Activated CD8-positive, alpha-beta T cell treated with anti-CD3 and anti-CD28 coated beads, Interleukin-2, amount 10 ng/mL, durations not matched to agents 7 days and 5 days (primary cell): ENCODE results near the gene SCPEP1. TPM values are rescaled to one million over a fixed set of nuclear protein-coding genes. Genes with fewer than 3 reads are reported as not detected.
A peak's percentile ranks its signal among the peaks of the same experiment; 100 is the strongest.

Source experiments
- ATAC-seq: fragments of 150-1000 bp; cut with Tn5 transposase; one replicate; pipeline ENCODE4 v1.10.0; 2021; ENCODE audit warnings: moderate library complexity
- CTCF ChIA-PET: fragments of 350-600 bp; sonication (Branson Sonifier 250); formaldehyde crosslinking; loops from one replicate; lab custom pipeline; 2021; ENCODE audit warnings: antibody characterized with exemption; lab: Charles Lee
- POLR2A ChIA-PET: fragments of 350-600 bp; sonication (Branson Sonifier 250); formaldehyde crosslinking; loops from one replicate; lab custom pipeline; 2021; ENCODE audit warnings: antibody characterized with exemption; lab: Charles Lee
- DNase-seq: peaks from one replicate; pipeline ENCODE4 v3.0.0-alpha.2; 2020
- H3K27ac Mint-ChIP-seq: one replicate; pipeline ENCODE4 v1.8.0; 2021; ENCODE audit warnings: mild to moderate bottlenecking, mixed read lengths
- H3K27me3 Mint-ChIP-seq: one replicate; pipeline ENCODE4 v1.8.0; 2021; ENCODE audit warnings: low read depth, mixed read lengths
- H3K36me3 Mint-ChIP-seq: one replicate; pipeline ENCODE4 v1.8.0; 2021; ENCODE audit warnings: low read depth, mixed read lengths
- H3K4me1 Mint-ChIP-seq: one replicate; pipeline ENCODE4 v1.8.0; 2021; ENCODE audit warnings: low read depth, mixed read lengths
- H3K4me3 Mint-ChIP-seq: one replicate; pipeline ENCODE4 v1.8.0; 2021; ENCODE audit warnings: mild to moderate bottlenecking, mixed read lengths
- H3K9me3 Mint-ChIP-seq: one replicate; pipeline ENCODE4 v1.8.0; 2022; ENCODE audit warnings: mixed read lengths; ENCODE audit not compliant: insufficient read depth
- total RNA-seq, 2 experiments: library from RNA; stranded (reverse); gene quantifications; one replicate each; pipeline ENCODE4 v1.2.3, GENCODE V29; 2021

The SCPEP1 gene, protein sequence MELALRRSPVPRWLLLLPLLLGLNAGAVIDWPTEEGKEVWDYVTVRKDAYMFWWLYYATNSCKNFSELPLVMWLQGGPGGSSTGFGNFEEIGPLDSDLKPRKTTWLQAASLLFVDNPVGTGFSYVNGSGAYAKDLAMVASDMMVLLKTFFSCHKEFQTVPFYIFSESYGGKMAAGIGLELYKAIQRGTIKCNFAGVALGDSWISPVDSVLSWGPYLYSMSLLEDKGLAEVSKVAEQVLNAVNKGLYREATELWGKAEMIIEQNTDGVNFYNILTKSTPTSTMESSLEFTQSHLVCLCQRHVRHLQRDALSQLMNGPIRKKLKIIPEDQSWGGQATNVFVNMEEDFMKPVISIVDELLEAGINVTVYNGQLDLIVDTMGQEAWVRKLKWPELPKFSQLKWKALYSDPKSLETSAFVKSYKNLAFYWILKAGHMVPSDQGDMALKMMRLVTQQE
- 10 to 100 TPM; 13.4 to 13.7 TPM for total RNA-seq

DNA sequence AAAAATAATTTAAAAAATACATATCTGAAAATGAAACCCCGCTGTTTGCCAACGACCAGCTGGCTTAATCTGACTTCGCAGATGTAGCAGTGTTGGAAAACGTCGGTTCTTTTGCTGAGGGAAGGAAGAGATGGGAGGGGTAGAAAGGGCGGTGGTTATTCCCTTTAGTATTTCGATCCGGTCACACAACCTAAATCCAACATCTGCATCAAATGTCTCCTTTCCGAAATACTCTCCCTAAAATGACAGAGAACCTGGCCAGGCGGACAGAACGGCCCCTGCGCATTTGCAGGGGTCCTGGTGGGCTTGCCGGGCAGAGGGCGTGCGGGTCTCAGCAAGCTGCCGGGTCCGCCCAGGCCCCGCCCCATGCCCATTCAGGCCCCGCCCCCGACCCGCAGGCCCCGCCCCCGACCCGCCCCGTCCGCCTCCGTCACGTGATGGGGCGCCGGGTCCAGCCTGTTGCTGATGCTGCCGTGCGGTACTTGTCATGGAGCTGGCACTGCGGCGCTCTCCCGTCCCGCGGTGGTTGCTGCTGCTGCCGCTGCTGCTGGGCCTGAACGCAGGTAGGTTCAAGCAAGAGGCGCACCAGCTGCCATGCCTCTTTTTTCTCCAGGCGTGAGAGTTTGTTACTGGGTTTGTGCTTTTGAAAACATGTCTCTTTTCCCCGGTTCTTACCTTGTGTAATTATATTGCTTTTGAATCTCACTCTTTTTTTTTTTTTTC lies at the start of gene SCPEP1:
SCPEP1 (plus strand) TSS at position 459 of the 723 bp plus-strand sequence; CDS start at position 488, 29 bp downstream.
- peak; percentile 83 for DNase-seq
- Mint-ChIP-seq H3K36me3 (no peaks in the 10 kb centered on the region), H3K4me1 (peaks cover 24% of the 10 kb centered on the region), H3K9me3 (no peaks in the 10 kb centered on the region), H3K4me3 (peak within 1 kb of the TSS; percentile 89), H3K27me3 (peaks cover 23% of the 10 kb centered on the region), H3K27ac (peak within 1 kb of the TSS; percentile 89)
- POLR2A ChIA-PET: interaction anchor here (0.7 to 1.3 kb wide), 3 partner anchors 17 to 64 kb away, joined by 3 read pairs; partner anchors contain the start of genes COIL and TRIM25
- peak; percentile 96 for ATAC-seq
- CTCF ChIA-PET: interaction anchor here (0.9 to 3.1 kb wide), 3 partner anchors 16 to 158 kb away, joined by 3 to 15 read pairs (median 3); partner anchors contain the start of gene COIL

DNA sequence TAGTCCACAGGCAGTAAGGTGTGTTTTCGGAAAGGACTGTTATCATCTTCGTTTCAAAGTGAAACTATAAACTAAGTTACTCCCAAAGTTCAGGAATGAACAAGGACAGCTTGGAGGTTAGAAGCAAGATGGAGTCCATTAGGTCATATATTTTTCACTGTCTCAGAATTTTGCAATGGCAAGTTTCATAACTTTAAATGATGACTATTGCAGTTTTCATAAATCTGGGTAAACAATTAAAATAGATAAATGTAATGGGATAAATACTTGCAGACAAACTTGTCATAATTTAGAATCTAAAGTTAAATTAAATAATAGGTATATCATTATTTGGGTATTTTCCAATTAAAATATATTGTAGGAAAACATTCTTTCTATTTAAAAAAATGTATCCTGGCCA lies 49.3 kb upstream of the SCPEP1 start:
- CTCF ChIA-PET: no interaction called here
- peaks cover 3% of the 10 kb centered on the region for H3K27me3 Mint-ChIP-seq
- peaks cover 1% of the 10 kb centered on the region for H3K4me1 Mint-ChIP-seq
- ATAC-seq (no peak), DNase-seq (no peak)
- POLR2A ChIA-PET: interaction anchor here (1.8 kb wide), 1 partner anchor 15 kb away, joined by 7 read pairs; the partner anchor contains the start of gene TRIM25
- no peak overlapping the region for H3K4me3 Mint-ChIP-seq
- peaks cover 27% of the 10 kb centered on the region for H3K9me3 Mint-ChIP-seq
- no peak overlapping the region for H3K27ac Mint-ChIP-seq
- H3K36me3 Mint-ChIP-seq: peaks cover 27% of the 10 kb centered on the region

GRCh38 chr17:56929362-56929969 lies 48.5 kb upstream of the SCPEP1 start:
- CTCF ChIA-PET: interaction anchor here (0.7 to 1.3 kb wide), 2 partner anchors 10 to 108 kb away, joined by 3 to 7 read pairs; no protein-coding TSS in a partner anchor
- no peak overlapping the region for H3K27ac Mint-ChIP-seq
- DNase-seq: no peak
- POLR2A ChIA-PET: interaction anchor here (1.8 kb wide), 1 partner anchor 16 kb away, joined by 7 read pairs; the partner anchor contains the start of gene TRIM25
- peaks cover 27% of the 10 kb centered on the region for H3K9me3 Mint-ChIP-seq
- no peak for ATAC-seq
- peaks cover 36% of the 10 kb centered on the region for H3K36me3 Mint-ChIP-seq
- no peaks in the 10 kb centered on the region for H3K27me3 Mint-ChIP-seq
- peaks cover 10% of the 10 kb centered on the region for H3K4me1 Mint-ChIP-seq
- H3K4me3 Mint-ChIP-seq: no peak overlapping the region

GRCh38 chr17:56930739-56931337 lies 47.1 kb upstream of the SCPEP1 start:
- H3K4me1 Mint-ChIP-seq: peaks cover 18% of the 10 kb centered on the region
- ChIA-PET CTCF (no interaction called here), POLR2A (no interaction called here)
- H3K36me3 Mint-ChIP-seq: peaks cover 43% of the 10 kb centered on the region
- no peak overlapping the region for H3K27ac Mint-ChIP-seq
- DNase-seq (no peak), ATAC-seq (no peak)
- no peak overlapping the region for H3K4me3 Mint-ChIP-seq
- no peaks in the 10 kb centered on the region for H3K27me3 Mint-ChIP-seq
- peaks cover 27% of the 10 kb centered on the region for H3K9me3 Mint-ChIP-seq

DNA sequence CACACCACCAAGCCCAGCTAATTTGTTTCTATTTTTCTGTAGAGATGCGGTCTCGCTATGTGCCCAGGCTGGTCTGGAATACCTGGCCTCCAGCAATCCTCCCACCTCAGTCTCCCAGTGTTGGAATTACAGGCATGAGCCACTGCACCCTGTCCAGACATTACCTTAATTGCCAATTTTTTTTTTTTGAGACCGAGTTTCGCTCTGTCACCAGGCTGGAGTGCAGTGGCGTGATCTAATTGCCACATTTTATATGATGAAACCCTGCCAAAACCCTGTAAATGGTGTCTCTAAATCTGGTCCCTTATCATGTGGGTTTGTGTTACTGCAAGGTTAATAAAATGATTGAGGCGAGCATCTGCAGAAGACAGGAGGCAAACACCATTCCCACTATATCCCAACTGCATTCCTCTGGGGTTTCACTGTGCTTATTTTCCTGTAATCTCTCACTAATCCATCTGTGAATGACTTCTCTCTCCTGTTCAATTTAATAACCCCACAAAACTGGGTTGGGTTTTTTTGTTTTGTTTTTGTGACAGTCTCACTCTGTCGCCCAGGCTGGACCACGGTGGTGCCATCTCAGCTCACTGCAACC lies 44.7 kb upstream of the SCPEP1 start:
- no peak for ATAC-seq
- peaks cover 31% of the 10 kb centered on the region for H3K4me1 Mint-ChIP-seq
- no peaks in the 10 kb centered on the region for H3K27me3 Mint-ChIP-seq
- ChIA-PET CTCF (interaction anchor here (0.6 to 1.2 kb wide), 3 partner anchors 10 to 114 kb away, joined by 3 read pairs; partner anchors contain the start of gene TRIM25), POLR2A (interaction anchor here (2.9 kb wide), 1 partner anchor 20 kb away, joined by 17 read pairs; the partner anchor contains the start of gene TRIM25)
- no peak for DNase-seq
- H3K36me3 Mint-ChIP-seq: peaks cover 62% of the 10 kb centered on the region
- H3K27ac Mint-ChIP-seq: no peak overlapping the region
- H3K9me3 Mint-ChIP-seq: peaks cover 23% of the 10 kb centered on the region
- no peak overlapping the region for H3K4me3 Mint-ChIP-seq

- Mint-ChIP-seq H3K4me3 (no peak overlapping the region), H3K27me3 (no peaks in the 10 kb centered on the region), H3K4me1 (peaks cover 35% of the 10 kb centered on the region), H3K36me3 (peaks cover 68% of the 10 kb centered on the region), H3K9me3 (peaks cover 23% of the 10 kb centered on the region), H3K27ac (peak overlapping the region; percentile 57)
- ATAC-seq (no peak), DNase-seq (no peak)
- POLR2A ChIA-PET: interaction anchor here (2.9 kb wide), 1 partner anchor 20 kb away, joined by 17 read pairs; the partner anchor contains the start of gene TRIM25
- CTCF ChIA-PET: interaction anchor here (0.6 to 1.2 kb wide), 3 partner anchors 10 to 114 kb away, joined by 3 read pairs; partner anchors contain the start of gene TRIM25
Measured at GRCh38 chr17:56933868-56934267, 44.1 kb upstream of the SCPEP1 start.

GRCh38 chr17:56934280-56934679 lies 43.7 kb upstream of the SCPEP1 start:
- Mint-ChIP-seq H3K27ac (peak overlapping the region; percentile 57), H3K36me3 (peaks cover 68% of the 10 kb centered on the region), H3K4me3 (no peak overlapping the region), H3K4me1 (peaks cover 35% of the 10 kb centered on the region), H3K27me3 (no peaks in the 10 kb centered on the region), H3K9me3 (peaks cover 23% of the 10 kb centered on the region)
- ChIA-PET POLR2A (interaction anchor here (2.9 kb wide), 1 partner anchor 21 kb away, joined by 17 read pairs; the partner anchor contains the start of gene TRIM25), CTCF (interaction anchor here (0.6 to 0.9 kb wide), 2 partner anchors 20 to 115 kb away, joined by 3 read pairs; partner anchors contain the start of gene TRIM25)
- DNase-seq: peak; percentile 59
- ATAC-seq: peak; percentile 71

- CTCF ChIA-PET: interaction anchor here (1.2 kb wide), 1 partner anchor 155 kb away, joined by 3 read pairs; no protein-coding TSS in a partner anchor
- no peak for DNase-seq
- Mint-ChIP-seq H3K4me3 (no peak overlapping the region), H3K4me1 (peaks cover 36% of the 10 kb centered on the region), H3K27ac (no peak overlapping the region), H3K27me3 (no peaks in the 10 kb centered on the region), H3K36me3 (peaks cover 68% of the 10 kb centered on the region), H3K9me3 (peaks cover 13% of the 10 kb centered on the region)
- ATAC-seq: no peak
- POLR2A ChIA-PET: interaction anchor here (3.0 kb wide), 1 partner anchor 22 kb away, joined by 15 read pairs; the partner anchor contains the start of gene TRIM25
Measured at GRCh38 chr17:56935461-56935860, 42.5 kb upstream of the SCPEP1 start.

DNA sequence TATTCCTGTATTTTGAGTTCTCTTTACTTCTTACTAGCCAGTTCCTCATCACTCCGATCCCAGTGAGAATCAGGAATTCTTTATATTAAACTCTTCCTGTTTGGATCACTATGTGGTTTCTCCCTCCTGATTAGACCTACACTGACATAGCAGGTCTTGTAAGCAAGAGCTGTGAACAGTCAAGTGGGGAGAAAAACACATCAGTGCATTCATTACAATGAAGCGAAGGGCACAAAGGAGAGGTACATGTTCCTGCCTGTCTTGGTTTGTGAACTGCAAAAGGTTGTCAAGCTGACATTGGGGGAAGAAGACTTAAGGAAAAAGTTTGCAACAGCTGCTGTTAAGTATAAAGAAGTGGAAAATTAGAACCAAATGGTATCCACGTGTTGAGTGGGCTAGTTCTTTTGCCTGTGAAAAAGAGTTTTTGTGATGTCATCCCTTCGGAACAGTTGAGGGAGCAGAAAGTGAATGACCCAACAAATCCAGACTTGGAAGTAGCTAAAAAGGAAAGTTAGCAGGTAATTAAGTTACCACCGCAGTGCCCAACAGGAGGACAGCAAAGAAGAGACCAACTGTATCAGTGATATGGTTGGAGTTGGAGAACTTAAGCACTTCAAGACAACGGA lies 41.1 kb upstream of the SCPEP1 start:
- no peaks in the 10 kb centered on the region for H3K27me3 Mint-ChIP-seq
- ChIA-PET POLR2A (interaction anchor here (3.0 kb wide), 1 partner anchor 23 kb away, joined by 15 read pairs; the partner anchor contains the start of gene TRIM25), CTCF (interaction anchor here (0.7 to 1.5 kb wide), 2 partner anchors 117 to 155 kb away, joined by 3 to 8 read pairs; no protein-coding TSS in a partner anchor)
- peaks cover 66% of the 10 kb centered on the region for H3K36me3 Mint-ChIP-seq
- H3K27ac Mint-ChIP-seq: no peak overlapping the region
- DNase-seq (no peak), ATAC-seq (no peak)
- no peaks in the 10 kb centered on the region for H3K9me3 Mint-ChIP-seq
- no peak overlapping the region for H3K4me3 Mint-ChIP-seq
- H3K4me1 Mint-ChIP-seq: peaks cover 36% of the 10 kb centered on the region

- no peak for DNase-seq
- H3K4me3 Mint-ChIP-seq: no peak overlapping the region
- H3K9me3 Mint-ChIP-seq: no peaks in the 10 kb centered on the region
- CTCF ChIA-PET: interaction anchor here (0.8 to 1.5 kb wide), 3 partner anchors 27 to 118 kb away, joined by 3 to 8 read pairs (median 7); no protein-coding TSS in a partner anchor
- H3K4me1 Mint-ChIP-seq: peaks cover 36% of the 10 kb centered on the region
- H3K27ac Mint-ChIP-seq: no peak overlapping the region
- POLR2A ChIA-PET: interaction anchor here (0.8 to 3.0 kb wide), 2 partner anchors 24 kb away, joined by 4 to 15 read pairs; partner anchors contain the start of gene TRIM25
- ATAC-seq: no peak
- H3K27me3 Mint-ChIP-seq: no peaks in the 10 kb centered on the region
- peaks cover 66% of the 10 kb centered on the region for H3K36me3 Mint-ChIP-seq
Measured at GRCh38 chr17:56937687-56938086, 40.2 kb upstream of the SCPEP1 start.
